Measurements from ENCODE around the gene CSNK2B.

DNA sequence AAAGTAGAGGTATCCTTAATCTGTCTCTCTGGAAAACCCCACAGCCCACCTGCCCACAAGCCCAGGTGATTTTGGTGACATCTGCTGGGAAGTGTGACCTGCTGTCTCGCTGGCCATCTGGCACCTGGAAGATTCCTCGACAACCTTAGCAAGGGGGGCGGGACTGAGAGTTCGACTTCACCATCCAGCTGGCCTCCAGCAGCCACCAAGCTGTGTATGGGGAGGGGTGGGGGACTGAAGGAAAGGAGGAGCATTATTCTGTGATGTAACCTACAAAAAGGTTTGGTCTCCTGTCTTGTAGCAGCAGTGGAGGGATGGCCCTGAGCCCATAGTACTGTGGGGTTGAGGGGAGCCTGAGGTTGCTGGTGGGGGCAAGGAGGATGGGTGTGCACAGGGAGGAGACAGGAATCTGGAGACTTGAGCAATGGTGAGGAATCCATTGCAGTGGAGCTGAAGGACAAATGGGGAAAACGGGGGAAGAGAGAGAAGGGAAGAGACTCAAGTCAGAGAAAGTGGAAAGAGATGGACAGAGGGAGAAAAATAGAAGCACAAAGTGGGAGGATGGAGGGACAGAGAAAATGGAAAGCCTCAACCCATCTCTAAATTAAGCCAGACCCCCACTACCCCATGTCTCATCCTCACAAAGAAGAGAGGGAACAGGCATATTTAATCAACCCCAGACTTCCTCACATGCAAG is 44.8 kb downstream of the CSNK2B start:
- TF ChIP-seq CTCF (IDR thresholded peaks at IDR 0.05) (no peak), POLR2A (IDR thresholded peaks at IDR 0.05) (no peak)

Data from body of pancreas (tissue), 4 donors.